Endodermal cell (in vitro differentiated cells): Measurements from ENCODE around the gene ASCC1. TPM values are rescaled to one million over a fixed set of nuclear protein-coding genes. Genes with fewer than 3 reads are reported as not detected.

ENCODE experiments used
- DNase-seq: peaks from one replicate; pipeline ENCODE4 v3.0.0-alpha.2; 2017
- H3K27ac ChIP-seq: 2 replicates; pipeline ENCODE4 v1.5.1; 2013; ENCODE audit warnings: mild to moderate bottlenecking, low read depth, low read length, moderate library complexity
- H3K27me3 ChIP-seq: 2 replicates; pipeline ENCODE4 v1.6.1; 2013; ENCODE audit warnings: mild to moderate bottlenecking, low read length, moderate library complexity; ENCODE audit not compliant: insufficient read depth, control insufficient read depth, poor library complexity, severe bottlenecking
- H3K36me3 ChIP-seq: 2 replicates; pipeline ENCODE4 v1.7.0; 2013; ENCODE audit warnings: mild to moderate bottlenecking, low read length, moderate library complexity; ENCODE audit not compliant: control insufficient read depth, insufficient read depth
- H3K4me1 ChIP-seq: one replicate; pipeline ENCODE4 v1.7.0; 2013; ENCODE audit warnings: low read length; ENCODE audit not compliant: control insufficient read depth, insufficient read depth
- H3K4me3 ChIP-seq: 2 replicates; pipeline ENCODE4 v1.5.1; 2013; ENCODE audit warnings: mild to moderate bottlenecking, low read length, moderate library complexity
- H3K9ac ChIP-seq: 2 replicates; pipeline ENCODE4 v1.6.1; 2013; ENCODE audit warnings: mild to moderate bottlenecking, low read length, moderate library complexity; ENCODE audit not compliant: poor library complexity, severe bottlenecking; ENCODE audit errors: extremely low read depth
- H3K9me3 ChIP-seq: 2 replicates; pipeline ENCODE4 v1.6.1; 2013; ENCODE audit warnings: mild to moderate bottlenecking, low read length, moderate library complexity; ENCODE audit not compliant: control insufficient read depth
- H3K27ac Mint-ChIP-seq: 2 replicates; pipeline ENCODE4 v1.8.0; 2020; ENCODE audit warnings: mixed read lengths
- H3K27me3 Mint-ChIP-seq: 2 replicates; pipeline ENCODE4 v1.8.0; 2021; ENCODE audit warnings: mild to moderate bottlenecking, mixed read lengths; ENCODE audit not compliant: insufficient read depth
- H3K36me3 Mint-ChIP-seq: 2 replicates; pipeline ENCODE4 v1.8.0; 2020; ENCODE audit warnings: low read depth, mixed read lengths
- H3K4me1 Mint-ChIP-seq: 2 replicates; pipeline ENCODE4 v1.8.0; 2020; ENCODE audit warnings: mixed read lengths
- H3K4me3 Mint-ChIP-seq: 2 replicates; pipeline ENCODE4 v1.8.0; 2020; ENCODE audit warnings: mild to moderate bottlenecking, moderate library complexity, mixed read lengths
- H3K9me3 Mint-ChIP-seq: 2 replicates; pipeline ENCODE4 v1.8.0; 2020; ENCODE audit warnings: mild to moderate bottlenecking, mixed read lengths
- CTCF ChIP-seq: fragments of 200-600 bp; sonication (generic); conservative IDR thresholded peaks from 2 replicates; pipeline ENCODE4 v1.5.0; 2021; ENCODE audit warnings: antibody characterized with exemption, mild to moderate bottlenecking
- WGBS, 2 experiments: methylation state at CpG; one replicate each; pipeline versions ENCODE4 v1.1.5 to v1.1.7; 2013; ENCODE audit warnings: missing lambda C conversion rate in 2 of 2, mixed read lengths in 1 of 2; ENCODE audit not compliant: insufficient coverage in 1 of 2, insufficient read length in 1 of 2; 5-methylcytosine and 5-hydroxymethylcytosine counted together
- total RNA-seq, 2 donors: library from RNA; stranded (reverse); fragmentation: NEBNext Ultra II Directional in 1 of 2; extraction: Animal tissue kit (Norgen Biotek cat#: 25700) in 1 of 2; gene quantifications; 2 replicates in 1 of 2; 3 replicates in 1 of 2; pipeline ENCODE4 v1.2.1, GENCODE V29; 2021

ASCC1 gene
- total RNA-seq, 2 donors from 2014 or later = 29.2 to 34.0 TPM

GRCh38 chr10:72093450-72093849 lies 122.6 kb downstream of the ASCC1 start:
- no peak overlapping the region for H3K27ac Mint-ChIP-seq

GRCh38 chr10:72092987-72093386 lies 123.1 kb downstream of the ASCC1 start:
- 86 to 87% methylated on average over 1 to 2 of the region's 2 CpGs for WGBS, 2 experiments
- DNase-seq = no peak
- Mint-ChIP-seq H3K36me3 (peaks cover 18% of the 10 kb centered on the region), H3K9me3 (no peaks in the 10 kb centered on the region), H3K4me3 (no peak overlapping the region), H3K4me1 (peaks cover 22% of the 10 kb centered on the region), H3K27ac (no peak overlapping the region), H3K27me3 (peaks cover 15% of the 10 kb centered on the region)
- H3K9me3 ChIP-seq = no peaks in the 10 kb centered on the region
- H3K27ac ChIP-seq = no peak overlapping the region
- H3K4me3 ChIP-seq = no peak overlapping the region
- H3K4me1 ChIP-seq = peaks cover 7% of the 10 kb centered on the region
- TF ChIP-seq CTCF = no peak
- peaks cover 16% of the 10 kb centered on the region for H3K36me3 ChIP-seq
- no peak overlapping the region for H3K9ac ChIP-seq
- peaks cover 23% of the 10 kb centered on the region for H3K27me3 ChIP-seq

More at GRCh38 chr10:72093450-72093849, 122.6 kb downstream of the ASCC1 start:
- Mint-ChIP-seq H3K36me3 (peaks cover 18% of the 10 kb centered on the region), H3K4me3 (no peak overlapping the region), H3K27me3 (peaks cover 11% of the 10 kb centered on the region), H3K9me3 (no peaks in the 10 kb centered on the region), H3K4me1 (peaks cover 22% of the 10 kb centered on the region)
- Histone ChIP-seq H3K9me3 (no peaks in the 10 kb centered on the region), H3K4me1 (peaks cover 7% of the 10 kb centered on the region), H3K27ac (no peak overlapping the region), H3K27me3 (peaks cover 19% of the 10 kb centered on the region), H3K36me3 (peaks cover 16% of the 10 kb centered on the region), H3K9ac (no peak overlapping the region), H3K4me3 (no peak overlapping the region)
- DNase-seq = no peak
- WGBS, 2 experiments = 67 to 73% methylated on average over 3 to 4 of the region's 4 CpGs
- no peak for TF ChIP-seq CTCF

- WGBS, 2 experiments = 93 to 95% methylated on average over 5 to 8 of the region's 8 CpGs
- H3K27ac ChIP-seq = no peak overlapping the region
Measured at GRCh38 chr10:72092171-72092924, 123.7 kb downstream of the ASCC1 start.

More at GRCh38 chr10:72092171-72092924, 123.7 kb downstream of the ASCC1 start:
- Mint-ChIP-seq H3K36me3 (peaks cover 18% of the 10 kb centered on the region), H3K4me3 (no peak overlapping the region), H3K9me3 (no peaks in the 10 kb centered on the region), H3K4me1 (peaks cover 16% of the 10 kb centered on the region), H3K27ac (no peak overlapping the region), H3K27me3 (peaks cover 19% of the 10 kb centered on the region)
- peaks cover 16% of the 10 kb centered on the region for H3K36me3 ChIP-seq
- no peaks in the 10 kb centered on the region for H3K9me3 ChIP-seq
- peaks cover 7% of the 10 kb centered on the region for H3K4me1 ChIP-seq
- no peak for DNase-seq
- no peak overlapping the region for H3K4me3 ChIP-seq
- H3K9ac ChIP-seq = no peak overlapping the region
- no peak for TF ChIP-seq CTCF
- H3K27me3 ChIP-seq = peaks cover 30% of the 10 kb centered on the region
